HuH-7.5 (cell line): ENCODE measurements around the gene TNFRSF4.
A peak's percentile ranks its signal among the peaks of the same experiment; 100 is the strongest.

Source experiments
- DNase-seq: peaks from one replicate; pipeline ENCODE4 v3.0.0; 2011; ENCODE audit warnings: low spot score

Gene TNFRSF4

GRCh38 chr1:1245178-1245816 is 31.3 kb upstream of the TNFRSF4 start:
- DNase-seq = no peak

- DNase-seq = no peak
These were observed 30.3 kb upstream of the TNFRSF4 start for GRCh38 chr1:1244192-1244811.

- no peak for DNase-seq
These were observed 29.8 kb upstream of the TNFRSF4 start for GRCh38 chr1:1243807-1244191.

- DNase-seq = no peak
These were observed 29.3 kb upstream of the TNFRSF4 start for GRCh38 chr1:1243266-1243660.

- DNase-seq = no peak
These were observed 28.7 kb upstream of the TNFRSF4 start for GRCh38 chr1:1242461-1243265.

GRCh38 chr1:1241588-1242219 is 27.8 kb upstream of the TNFRSF4 start:
- DNase-seq = no peak

GRCh38 chr1:1240822-1241587 is 27.1 kb upstream of the TNFRSF4 start:
- no peak for DNase-seq

GRCh38 chr1:1240348-1240732 is 26.4 kb upstream of the TNFRSF4 start:
- no peak for DNase-seq

GRCh38 chr1:1239614-1240347 is 25.8 kb upstream of the TNFRSF4 start:
- DNase-seq = peak; percentile 65

- no peak for DNase-seq
These were observed 25.3 kb upstream of the TNFRSF4 start for GRCh38 chr1:1239227-1239613.

GRCh38 chr1:1238702-1239178 is 24.8 kb upstream of the TNFRSF4 start:
- DNase-seq = peak; percentile 73

GRCh38 chr1:1237874-1238701 is 24.1 kb upstream of the TNFRSF4 start:
- peak; percentile 88 for DNase-seq

GRCh38 chr1:1236945-1237873 is 23.3 kb upstream of the TNFRSF4 start:
- DNase-seq = peak; percentile 59

GRCh38 chr1:1236176-1236763 is 22.3 kb upstream of the TNFRSF4 start:
- DNase-seq = no peak

GRCh38 chr1:1235016-1235744 is 21.2 kb upstream of the TNFRSF4 start:
- no peak for DNase-seq

- no peak for DNase-seq
These were observed 20.3 kb upstream of the TNFRSF4 start for GRCh38 chr1:1234180-1234808.

- DNase-seq = no peak
These were observed 19.6 kb upstream of the TNFRSF4 start for GRCh38 chr1:1233567-1233892.
